ENCODE data around the gene TMBIM4.

DNA sequence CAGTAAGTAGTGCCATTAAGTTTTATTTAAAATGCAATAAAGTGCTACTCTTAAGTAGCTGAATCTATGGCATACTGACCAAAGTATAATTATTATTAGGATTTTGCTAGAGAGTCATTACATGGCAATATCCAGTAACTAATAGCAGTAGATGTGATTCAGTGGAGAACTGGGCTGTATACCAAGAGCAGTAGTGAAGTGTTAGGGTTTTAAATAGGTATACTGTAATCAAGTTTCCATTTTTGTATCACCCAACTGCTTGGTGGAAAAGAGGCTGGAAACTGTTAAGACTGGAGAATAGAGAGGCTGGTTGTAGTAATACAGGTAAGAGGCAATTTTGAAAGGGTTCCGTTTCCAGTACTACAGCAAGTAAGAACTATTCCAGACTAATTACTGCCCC is 25.9 kb downstream of the TMBIM4 start:
- TF ChIP-seq, protein P1, sequence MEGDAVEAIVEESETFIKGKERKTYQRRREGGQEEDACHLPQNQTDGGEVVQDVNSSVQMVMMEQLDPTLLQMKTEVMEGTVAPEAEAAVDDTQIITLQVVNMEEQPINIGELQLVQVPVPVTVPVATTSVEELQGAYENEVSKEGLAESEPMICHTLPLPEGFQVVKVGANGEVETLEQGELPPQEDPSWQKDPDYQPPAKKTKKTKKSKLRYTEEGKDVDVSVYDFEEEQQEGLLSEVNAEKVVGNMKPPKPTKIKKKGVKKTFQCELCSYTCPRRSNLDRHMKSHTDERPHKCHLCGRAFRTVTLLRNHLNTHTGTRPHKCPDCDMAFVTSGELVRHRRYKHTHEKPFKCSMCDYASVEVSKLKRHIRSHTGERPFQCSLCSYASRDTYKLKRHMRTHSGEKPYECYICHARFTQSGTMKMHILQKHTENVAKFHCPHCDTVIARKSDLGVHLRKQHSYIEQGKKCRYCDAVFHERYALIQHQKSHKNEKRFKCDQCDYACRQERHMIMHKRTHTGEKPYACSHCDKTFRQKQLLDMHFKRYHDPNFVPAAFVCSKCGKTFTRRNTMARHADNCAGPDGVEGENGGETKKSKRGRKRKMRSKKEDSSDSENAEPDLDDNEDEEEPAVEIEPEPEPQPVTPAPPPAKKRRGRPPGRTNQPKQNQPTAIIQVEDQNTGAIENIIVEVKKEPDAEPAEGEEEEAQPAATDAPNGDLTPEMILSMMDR (IDR thresholded peaks at IDR 0.05; ENCODE audit: low read depth, low read length), result no peak
- TF ChIP-seq EZH2phosphoT487 (IDR thresholded peaks at IDR 0.05; ENCODE audit: low read depth), result no peak
